Trophoblast cell (in vitro differentiated cells and primary cell): Measurements from ENCODE around the gene AGMO.

Experiments used
- DNase-seq, 2 donors: peaks; one replicate each; pipeline ENCODE4 v3.0.0-alpha.2; 2016
- H2AFZ ChIP-seq: 2 replicates; pipeline ENCODE4 v1.6.1; 2013; ENCODE audit warnings: low read length, moderate library complexity, mild to moderate bottlenecking; ENCODE audit not compliant: insufficient read depth, poor library complexity
- H2AK5ac ChIP-seq: 2 replicates; pipeline ENCODE4 v1.6.1; 2013; ENCODE audit warnings: mild to moderate bottlenecking, low read length
- H2BK120ac ChIP-seq: 2 replicates; pipeline ENCODE4 v1.6.1; 2013; ENCODE audit warnings: low read length, mild to moderate bottlenecking, moderate library complexity; ENCODE audit not compliant: insufficient read depth, poor library complexity
- H2BK12ac ChIP-seq: 2 replicates; pipeline ENCODE4 v1.6.1; 2013; ENCODE audit warnings: mild to moderate bottlenecking, low read length, moderate library complexity
- H2BK5ac ChIP-seq: 2 replicates; pipeline ENCODE4 v1.6.1; 2013; ENCODE audit warnings: low read length, low read depth, moderate library complexity, mild to moderate bottlenecking; ENCODE audit not compliant: poor library complexity
- H3K14ac ChIP-seq: 2 replicates; pipeline ENCODE4 v1.6.1; 2013; ENCODE audit warnings: mild to moderate bottlenecking, low read length
- H3K18ac ChIP-seq: 2 replicates; pipeline ENCODE4 v1.6.1; 2013; ENCODE audit warnings: mild to moderate bottlenecking, low read length
- H3K23ac ChIP-seq: 2 replicates; pipeline ENCODE4 v1.6.1; 2013; ENCODE audit warnings: low read length
- H3K27ac ChIP-seq: 2 replicates; pipeline ENCODE4 v1.5.1; 2013; ENCODE audit warnings: low read depth, mild to moderate bottlenecking, inconsistent platforms, low read length, moderate library complexity
- H3K27me3 ChIP-seq: 2 replicates; pipeline ENCODE4 v1.6.1; 2013; ENCODE audit warnings: inconsistent platforms, mild to moderate bottlenecking, low read length, moderate library complexity; ENCODE audit not compliant: insufficient read depth
- H3K36me3 ChIP-seq, 2 experiments: 1 replicate in 1 of 2; 2 replicates in 1 of 2; pipeline ENCODE4 v1.6.1; 2013; ENCODE audit warnings: low read length in 2 of 2, mild to moderate bottlenecking in 2 of 2, moderate library complexity in 1 of 2; ENCODE audit not compliant: insufficient read depth in 2 of 2, control insufficient read depth in 1 of 2
- H3K4ac ChIP-seq: 2 replicates; pipeline ENCODE4 v1.6.1; 2013; ENCODE audit warnings: low read depth, mild to moderate bottlenecking, low read length, moderate library complexity
- H3K4me1 ChIP-seq, 2 experiments: 1 replicate in 1 of 2; 2 replicates in 1 of 2; pipeline ENCODE4 v1.6.1; 2013; ENCODE audit warnings: low read length in 2 of 2, mild to moderate bottlenecking in 2 of 2, moderate library complexity in 1 of 2; ENCODE audit not compliant: insufficient read depth in 2 of 2, control insufficient read depth in 1 of 2
- H3K4me2 ChIP-seq: 2 replicates; pipeline ENCODE4 v1.6.1; 2013; ENCODE audit warnings: inconsistent platforms, mild to moderate bottlenecking, low read length, moderate library complexity
- H3K4me3 ChIP-seq: 2 replicates; pipeline ENCODE4 v1.5.1; 2013; ENCODE audit warnings: mild to moderate bottlenecking, low read depth, low read length, inconsistent platforms
- H3K79me1 ChIP-seq: one replicate; pipeline ENCODE4 v1.6.1; 2013; ENCODE audit warnings: low read length
- H3K79me2 ChIP-seq: 2 replicates; pipeline ENCODE4 v1.6.1; 2013; ENCODE audit warnings: low read length, mild to moderate bottlenecking; ENCODE audit not compliant: control insufficient read depth, insufficient read depth, poor library complexity
- H3K9ac ChIP-seq: 2 replicates; pipeline ENCODE4 v1.6.1; 2013; ENCODE audit warnings: mild to moderate bottlenecking, low read length
- H3K9me3 ChIP-seq: 2 replicates; pipeline ENCODE4 v1.6.1; 2013; ENCODE audit warnings: low read depth, mild to moderate bottlenecking, control low read depth, inconsistent platforms, low read length; ENCODE audit not compliant: insufficient read depth
- H4K12ac ChIP-seq: 2 replicates; pipeline ENCODE4 v1.6.1; 2013; ENCODE audit warnings: low read depth, mild to moderate bottlenecking, low read length, moderate library complexity
- H4K8ac ChIP-seq: 2 replicates; pipeline ENCODE4 v1.6.1; 2013; ENCODE audit warnings: low read depth, mild to moderate bottlenecking, low read length, moderate library complexity
- H4K91ac ChIP-seq: one replicate; pipeline ENCODE4 v1.6.1; 2013; ENCODE audit warnings: low read depth, mild to moderate bottlenecking, low read length, moderate library complexity
- WGBS: extraction: QIAGEN DNeasy Blood & Tissue Kit; methylation state at CpG from one replicate; pipeline ENCODE4 v1.1.7; 2013; ENCODE audit warnings: missing lambda C conversion rate; ENCODE audit not compliant: insufficient read length, insufficient coverage; ENCODE audit errors: extremely low coverage; 5-methylcytosine and 5-hydroxymethylcytosine counted together

AGMO gene

GRCh38 chr7:15323550-15323949, 238.3 kb downstream of the AGMO start:
- WGBS = no CpG with 5 or more reads among the region's 6 CpGs
- H3K14ac ChIP-seq = no peak overlapping the region

GRCh38 chr7:15317215-15317614, 244.6 kb downstream of the AGMO start:
- no CpG with 5 or more reads among the region's 4 CpGs for WGBS
- H3K4me1 ChIP-seq = no peaks in the 10 kb centered on the region
- no peak overlapping the region for H3K4me2 ChIP-seq
- H4K91ac ChIP-seq = no peak overlapping the region
- H2BK120ac ChIP-seq = no peak overlapping the region
- no peak overlapping the region for H3K18ac ChIP-seq
- H3K23ac ChIP-seq = no peak overlapping the region
- no peaks in the 10 kb centered on the region for H3K79me1 ChIP-seq
- no peak overlapping the region for H2BK5ac ChIP-seq
- no peak overlapping the region for H3K27ac ChIP-seq
- H2AK5ac ChIP-seq = no peak overlapping the region
- H2AFZ ChIP-seq = no peak overlapping the region
- H3K79me2 ChIP-seq = no peaks in the 10 kb centered on the region
- no peak overlapping the region for H3K14ac ChIP-seq
- no peaks in the 10 kb centered on the region for H3K9me3 ChIP-seq
- no peak overlapping the region for H4K8ac ChIP-seq
- no peak overlapping the region for H4K12ac ChIP-seq
- no peak overlapping the region for H2BK12ac ChIP-seq
- no peaks in the 10 kb centered on the region for H3K27me3 ChIP-seq
- H3K4me3 ChIP-seq = no peak overlapping the region
- H3K9ac ChIP-seq = no peak overlapping the region
- no peak overlapping the region for H3K4ac ChIP-seq
- no peaks in the 10 kb centered on the region for H3K36me3 ChIP-seq
- no peak for DNase-seq

More at GRCh38 chr7:15323550-15323949, 238.3 kb downstream of the AGMO start:
- Histone ChIP-seq H3K36me3 (no peaks in the 10 kb centered on the region), H2BK5ac (no peak overlapping the region), H3K4me2 (no peak overlapping the region), H3K23ac (no peak overlapping the region), H3K79me2 (no peaks in the 10 kb centered on the region), H3K9me3 (no peaks in the 10 kb centered on the region), H2BK12ac (no peak overlapping the region), H2AFZ (no peak overlapping the region), H2BK120ac (no peak overlapping the region), H4K8ac (no peak overlapping the region), H2AK5ac (no peak overlapping the region), H3K18ac (no peak overlapping the region), H3K9ac (no peak overlapping the region), H4K12ac (no peak overlapping the region), H3K79me1 (no peaks in the 10 kb centered on the region), H3K27ac (no peak overlapping the region), H4K91ac (no peak overlapping the region), H3K27me3 (no peaks in the 10 kb centered on the region), H3K4me1 (no peaks in the 10 kb centered on the region), H3K4me3 (no peak overlapping the region), H3K4ac (no peak overlapping the region)
- DNase-seq = no peak

- H3K23ac ChIP-seq = no peak overlapping the region
- H2AFZ ChIP-seq = no peak overlapping the region
- DNase-seq = no peak
- H3K4me3 ChIP-seq = no peak overlapping the region
- no peak overlapping the region for H3K27ac ChIP-seq
- H3K18ac ChIP-seq = no peak overlapping the region
- no peaks in the 10 kb centered on the region for H3K4me1 ChIP-seq
- H3K4me2 ChIP-seq = no peak overlapping the region
- WGBS = no CpG with 5 or more reads among the region's 1 CpG
- H3K4ac ChIP-seq = no peak overlapping the region
- H2BK120ac ChIP-seq = no peak overlapping the region
- H2BK5ac ChIP-seq = no peak overlapping the region
- no peak overlapping the region for H3K14ac ChIP-seq
- H4K91ac ChIP-seq = no peak overlapping the region
- no peak overlapping the region for H4K12ac ChIP-seq
- no peak overlapping the region for H4K8ac ChIP-seq
- no peaks in the 10 kb centered on the region for H3K27me3 ChIP-seq
- H3K9ac ChIP-seq = no peak overlapping the region
- H3K36me3 ChIP-seq = no peaks in the 10 kb centered on the region
- no peak overlapping the region for H2AK5ac ChIP-seq
- H3K9me3 ChIP-seq = no peaks in the 10 kb centered on the region
- H3K79me1 ChIP-seq = no peaks in the 10 kb centered on the region
- H3K79me2 ChIP-seq = no peaks in the 10 kb centered on the region
- no peak overlapping the region for H2BK12ac ChIP-seq
These were observed 246.1 kb downstream of the AGMO start for GRCh38 chr7:15315678-15316077.

DNA sequence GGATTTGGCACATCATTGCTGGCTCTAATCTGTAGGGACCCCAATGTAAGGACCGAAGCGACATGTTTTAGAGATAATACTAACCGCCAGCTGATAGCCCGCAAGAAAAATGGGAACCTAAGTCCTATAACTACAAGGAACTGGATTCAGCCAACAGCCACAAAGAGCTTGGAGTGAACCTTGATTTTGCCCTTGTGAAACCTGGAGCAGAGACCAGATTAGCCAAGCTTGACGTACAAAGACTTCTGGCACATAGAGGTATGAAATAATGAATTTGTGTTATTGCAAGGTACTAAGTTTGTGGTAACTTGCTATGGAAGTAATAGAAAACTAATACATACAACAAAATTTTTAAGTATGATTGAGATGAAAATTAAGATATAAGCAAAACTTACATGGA, 246.9 kb downstream of the AGMO start:
- no peak overlapping the region for H2BK5ac ChIP-seq
- H3K18ac ChIP-seq = no peak overlapping the region
- H3K4me3 ChIP-seq = no peak overlapping the region
- H3K79me2 ChIP-seq = no peaks in the 10 kb centered on the region
- no peak overlapping the region for H3K9ac ChIP-seq
- no peak overlapping the region for H3K23ac ChIP-seq
- no peak overlapping the region for H4K12ac ChIP-seq
- no peaks in the 10 kb centered on the region for H3K9me3 ChIP-seq
- H2AK5ac ChIP-seq = no peak overlapping the region
- H4K91ac ChIP-seq = no peak overlapping the region
- WGBS = no CpG with 5 or more reads among the region's 5 CpGs
- DNase-seq = no peak
- H3K79me1 ChIP-seq = no peaks in the 10 kb centered on the region
- no peak overlapping the region for H3K14ac ChIP-seq
- H3K36me3 ChIP-seq = no peaks in the 10 kb centered on the region
- H2BK120ac ChIP-seq = no peak overlapping the region
- no peaks in the 10 kb centered on the region for H3K4me1 ChIP-seq
- no peaks in the 10 kb centered on the region for H3K27me3 ChIP-seq
- H3K27ac ChIP-seq = no peak overlapping the region
- no peak overlapping the region for H3K4me2 ChIP-seq
- H2AFZ ChIP-seq = no peak overlapping the region
- no peak overlapping the region for H2BK12ac ChIP-seq
- no peak overlapping the region for H4K8ac ChIP-seq
- H3K4ac ChIP-seq = no peak overlapping the region
